K562 (cell line): ENCODE results near the gene ZDHHC11B. TPM values are rescaled to one million over a fixed set of nuclear protein-coding genes. Genes with fewer than 3 reads are reported as not detected.
A peak's percentile ranks its signal among the peaks of the same experiment; 100 is the strongest.

Source experiments
- ATAC-seq: fragments of 200-7000 bp; cut with Tn5 transposase; 3 replicates; pipeline ENCODE4 v1.9.1; 2020; ENCODE audit warnings: moderate library complexity
- BruUV-seq: library from RNA; stranded (reverse); fragments of 400-500 nt; replicated peaks from 2 replicates; lab custom pipeline; 2021; lab: Mats Ljungman, UMichigan
- CTCF ChIA-PET: fragments of 300-600 bp; formaldehyde crosslinking; extraction: SDS; loops from one replicate; lab custom pipeline; 2021; ENCODE audit warnings: low intra/inter-chr PET ratio; lab: Yijun Ruan, JAX
- POLR2A ChIA-PET: fragments of 300-600, 350-650 bp; sonication (Branson Sonifier 250); formaldehyde crosslinking; extraction: SDS; loops from one replicate; lab custom pipeline; 2021; ENCODE audit warnings: antibody characterized with exemption, inconsistent platforms; lab: Yijun Ruan, JAX
- DNase-seq, 4 experiments: peaks; one replicate each; pipeline versions ENCODE4 v3.0.0 to v3.0.0-alpha.2; 2011 to 2018; ENCODE audit warnings: low spot score in 3 of 4, mixed read lengths in 3 of 4; ENCODE audit errors: extremely low read depth in 1 of 4
- FAIRE-seq: peaks from 2 replicates; lab custom pipeline; 2011; peaks lifted over from hg19 to GRCh38; lab: Jason Lieb, UNC
- H2AFZ ChIP-seq: 2 replicates; pipeline ENCODE4 v1.6.0; 2011; ENCODE audit warnings: low read depth, low read length, control low read depth, inconsistent platforms
- H3K27ac ChIP-seq: fragments of 200-600 bp; 3 replicates; pipeline ENCODE4 v1.8.0; 2011; ENCODE audit warnings: low read depth, mild to moderate bottlenecking, control low read depth, inconsistent platforms, low read length, moderate library complexity, mixed read lengths; ENCODE audit errors: extremely low read depth
- H3K27me3 ChIP-seq, 2 experiments: fragments of 300-600 bp in 1 of 2; 2 replicates in 1 of 2; 3 replicates in 1 of 2; pipeline versions ENCODE4 v1.6.0 to v1.8.0; 2011; ENCODE audit warnings: inconsistent platforms in 2 of 2, low read length in 2 of 2, mild to moderate bottlenecking in 1 of 2, mixed read lengths in 1 of 2, moderate library complexity in 1 of 2; ENCODE audit not compliant: control insufficient read depth in 2 of 2, insufficient read depth in 2 of 2
- H3K36me3 ChIP-seq: fragments of 300-600 bp; 3 replicates; pipeline ENCODE4 v1.8.0; 2011; ENCODE audit warnings: mild to moderate bottlenecking, low read length, inconsistent platforms; ENCODE audit not compliant: control insufficient read depth, insufficient read depth
- H3K4me1 ChIP-seq, 2 experiments: fragments of 200-600 bp in 1 of 2; replicated peaks in 1 of 2; 2 replicates in 1 of 2; 3 replicates in 1 of 2; pipeline versions ENCODE4 v1.5.1 to v1.8.0; 2011; ENCODE audit warnings: inconsistent platforms in 2 of 2, low read length in 2 of 2, mild to moderate bottlenecking in 1 of 2, mixed read lengths in 1 of 2, moderate library complexity in 1 of 2; ENCODE audit not compliant: control insufficient read depth in 2 of 2, insufficient read depth in 2 of 2
- H3K4me2 ChIP-seq: 2 replicates; pipeline ENCODE4 v1.6.1; 2011; ENCODE audit warnings: low read length, control low read depth, inconsistent platforms, mixed read lengths; ENCODE audit not compliant: insufficient read depth
- H3K4me3 ChIP-seq: fragments of 200-600 bp; sonication (generic), shearing (Covaris generic); 2 replicates; pipeline ENCODE4 v1.5.1; 2016; ENCODE audit warnings: control low read depth, inconsistent platforms
- H3K79me2 ChIP-seq: fragments of 200-600 bp; 3 replicates; pipeline ENCODE4 v1.8.0; 2011; ENCODE audit warnings: low read length, inconsistent platforms; ENCODE audit not compliant: control insufficient read depth, insufficient read depth
- H3K9ac ChIP-seq, 2 experiments: 2 replicates each; pipeline versions ENCODE4 v1.6.0 to v1.6.1; 2011; ENCODE audit warnings: low read depth in 2 of 2, low read length in 2 of 2, control low read depth in 1 of 2, inconsistent platforms in 1 of 2, mild to moderate bottlenecking in 1 of 2, mixed read lengths in 1 of 2; ENCODE audit not compliant: insufficient read depth in 1 of 2
- H3K9me1 ChIP-seq: one replicate; pipeline ENCODE4 v1.6.0; 2011; ENCODE audit warnings: inconsistent platforms, mild to moderate bottlenecking, low read length, moderate library complexity; ENCODE audit not compliant: control insufficient read depth, insufficient read depth
- H3K9me3 ChIP-seq: replicated peaks from 2 replicates; pipeline ENCODE4 v1.5.1; 2011; ENCODE audit warnings: low read depth, low read length, inconsistent platforms; ENCODE audit not compliant: control insufficient read depth, insufficient read depth
- H4K20me1 ChIP-seq: replicated peaks from 2 replicates; pipeline ENCODE4 v1.6.1; 2011; ENCODE audit warnings: low read length, inconsistent platforms, mixed read lengths; ENCODE audit not compliant: control insufficient read depth, insufficient read depth
- CBX3 ChIP-seq, 2 experiments: IDR thresholded peaks; 1 replicate in 1 of 2; 2 replicates in 1 of 2; pipeline ENCODE4 v1.6.1; 2012; ENCODE audit warnings: inconsistent platforms in 2 of 2, low read length in 2 of 2, borderline replicate concordance in 1 of 2, control low read depth in 1 of 2
- CHD4 ChIP-seq: fragments of 200-600 bp; sonication (generic); IDR thresholded peaks from 3 replicates; pipeline ENCODE4 v1.6.1; 2012; ENCODE audit warnings: low read depth, mild to moderate bottlenecking, mixed read lengths, low read length, inconsistent platforms; ENCODE audit not compliant: insufficient read depth, insufficient replicate concordance, poor library complexity, severe bottlenecking
- KDM1A ChIP-seq, 2 experiments: fragments of 450-650 bp; IDR thresholded peaks; 2 replicates each; pipeline ENCODE4 v1.6.1; 2016; ENCODE audit warnings: mild to moderate bottlenecking in 2 of 2
- NBN ChIP-seq: fragments of 450-650 bp; IDR thresholded peaks from 2 replicates; pipeline ENCODE4 v1.6.1; 2016; ENCODE audit warnings: low read depth, mild to moderate bottlenecking
- PRPF4 ChIP-seq: fragments of 200-400 bp; formaldehyde crosslinking; IDR thresholded peaks from one replicate; pipeline ENCODE4 v1.6.1; 2017; ENCODE audit warnings: low read length, low read depth, mild to moderate bottlenecking; ENCODE audit not compliant: insufficient read depth, poor library complexity, severe bottlenecking
- REST ChIP-seq, 2 experiments: fragments of 450-650 bp; formaldehyde crosslinking in 1 of 2; IDR thresholded peaks; 2 replicates each; pipeline versions ENCODE4 v1.4.0 to v1.6.1; 2014 to 2020; ENCODE audit warnings: mild to moderate bottlenecking in 2 of 2, borderline replicate concordance in 1 of 2, low read depth in 1 of 2
- USF2 ChIP-seq: sonication (generic); formaldehyde crosslinking; IDR thresholded peaks from 2 replicates; pipeline ENCODE4 v1.5.0; 2020; ENCODE audit warnings: missing genetic modification reagents
- ZNF668 ChIP-seq: fragments of 250-450 bp; sonication (Bioruptor Pico); IDR thresholded peaks from 2 replicates; pipeline ENCODE4 v1.8.0; 2022; ENCODE audit warnings: mild to moderate bottlenecking, inconsistent platforms
- WGBS: fragments of 100-300 bp; shearing (Covaris generic); methylation state at CpG from one replicate; pipeline ENCODE4 v1.1.6; 2016; ENCODE audit warnings: low coverage, mixed read lengths; ENCODE audit not compliant: insufficient coverage; ENCODE audit errors: missing lambda C conversion rate; 5-methylcytosine and 5-hydroxymethylcytosine counted together
- in situ Hi-C: fragments of 300-500 bp; cut with MboI; formaldehyde crosslinking; loops from 4 replicates; pipeline ENCODE4 v1.15.0; 2018; ENCODE audit warnings: inconsistent platforms, mixed read lengths
- intact Hi-C: fragments of 100-400 bp; cut with micrococcal nuclease; formaldehyde crosslinking; loops from 2 replicates; pipeline ENCODE4 v1.14.2; 2022
- polyA plus RNA-seq, 8 experiments: library from polyadenylated mRNA; depleted of rRNA in 4 of 8; stranded (reverse) in 5 of 8; unstranded in 3 of 8; fragments of >200 nt; fragmentation: Nextera tagmentation in 2 of 8; fragmentation: Illumina TruSeq in 1 of 8; extraction: Ambion mirVana in 2 of 8; extraction: Trizol in 1 of 8; gene quantifications; 2 replicates each; pipeline versions ENCODE4 v1.2.1 to v1.2.3, GENCODE V29; 2011 to 2014; ENCODE audit warnings: inconsistent platforms in 1 of 8, missing spikeins in 1 of 8
- total RNA-seq, 7 experiments: library from RNA; depleted of rRNA in 6 of 7; stranded (reverse); fragments of >200 nt in 6 of 7; fragmentation: Illumina TruSeq in 2 of 7; extraction: Trizol in 2 of 7; gene quantifications; 2 replicates each; pipeline versions ENCODE4 v1.2.1 to v1.2.3, GENCODE V29; 2011 to 2021; ENCODE audit warnings: low replicate concordance in 1 of 7

The ZDHHC11B gene
- total and polyA plus RNA-seq, 9 of the 15 experiments (the other 6 are each of a cell fraction or from before 2014, with no cell fraction given) = 0.03 to 0.23 (median 0.15) TPM; not detected in 3

- Histone ChIP-seq H3K9ac (no peak overlapping the region), H3K27ac (no peak overlapping the region), H3K9me3 (0 out of 2 replicates have a peak, but pooled peaks cover under 1% of the 10 kb centered on the region), H3K4me2 (no peak overlapping the region), H3K36me3 (no peaks in the 10 kb centered on the region), H3K4me3 (no peak overlapping the region), H2AFZ (no peak overlapping the region), H3K9me1 (no peaks in the 10 kb centered on the region), H3K79me2 (no peaks in the 10 kb centered on the region), H3K27me3 (peaks cover 34 to 55% of the 10 kb centered on the region in 2 experiments), H3K4me1 (no peaks in the 10 kb centered on the region), H4K20me1 (no peaks in the 10 kb centered on the region; the same call in 1 of the 2 replicates)
- FAIRE-seq (no peak), DNase-seq (no peak), ATAC-seq (no peak)
- no TSS peak for BruUV-seq
- intact Hi-C loops (no loop called here), in situ Hi-C loops (loop anchor here (5.0 kb wide), 1 partner anchor 89 kb away; no protein-coding TSS in a partner anchor)
- ChIA-PET POLR2A (no interaction called here), CTCF (no interaction called here)
- WGBS = 1% methylated on average over 8 of the region's 8 CpGs
- TF ChIP-seq CBX3 (IDR thresholded peaks at IDR 0.05; ENCODE audit: borderline replicate concordance in 1 of 2, low read length in 2 of 2) (no peak), USF2 (CRISPR knock-in tag) (no peak), PRPF4 (no peak), NBN (no peak), ZNF668 (CRISPR knock-in tag) (no peak), KDM1A (IDR thresholded peaks at IDR 0.05) (0 out of 4 replicates have a peak, but pooled peaks of 1 of the 2 experiments have one; percentile 23), CHD4 (no peak), REST (IDR thresholded peaks at IDR 0.05; ENCODE audit: borderline replicate concordance) (0 out of 2 replicates have a peak, but pooled peaks have one; percentile 3), REST (CRISPR knock-in tag; IDR thresholded peaks at IDR 0.05; ENCODE audit: low read depth) (no peak)
These were observed 37.0 kb upstream of the ZDHHC11B start for GRCh38 chr5:821504-821903.
